GM19035 (cell line): ENCODE measurements around the gene HDAC3.

Source experiments
- ATAC-seq: cut with Tn5 transposase; IDR thresholded peaks from one replicate; pipeline ENCODE4 v1.9.1; 2021; ENCODE audit not compliant: unreplicated experiment

HDAC3 gene

DNA sequence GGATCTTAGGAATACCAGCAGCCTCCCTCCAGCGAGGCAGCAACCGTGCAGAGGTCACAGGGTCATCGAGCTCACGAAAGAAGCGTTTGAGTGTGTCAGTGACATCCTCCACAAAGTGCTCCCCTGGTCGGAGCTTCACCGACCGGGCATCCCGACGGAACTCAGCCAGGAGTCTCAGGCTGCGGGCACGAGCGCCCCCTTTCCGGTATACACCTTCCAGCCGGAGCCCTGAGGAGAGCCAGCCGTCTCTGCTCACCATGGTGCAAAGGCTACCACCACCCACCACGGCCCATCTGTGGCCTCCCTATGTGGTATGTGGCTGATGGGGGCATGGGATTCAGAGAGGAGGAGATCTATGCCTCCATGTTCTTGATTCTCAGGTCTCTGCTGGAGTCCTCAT, 25.4 kb upstream of the HDAC3 start:
- no peak for ATAC-seq

- ATAC-seq = peak; percentile 56
Measured at GRCh38 chr5:141657937-141658545, 21.4 kb upstream of the HDAC3 start.

DNA sequence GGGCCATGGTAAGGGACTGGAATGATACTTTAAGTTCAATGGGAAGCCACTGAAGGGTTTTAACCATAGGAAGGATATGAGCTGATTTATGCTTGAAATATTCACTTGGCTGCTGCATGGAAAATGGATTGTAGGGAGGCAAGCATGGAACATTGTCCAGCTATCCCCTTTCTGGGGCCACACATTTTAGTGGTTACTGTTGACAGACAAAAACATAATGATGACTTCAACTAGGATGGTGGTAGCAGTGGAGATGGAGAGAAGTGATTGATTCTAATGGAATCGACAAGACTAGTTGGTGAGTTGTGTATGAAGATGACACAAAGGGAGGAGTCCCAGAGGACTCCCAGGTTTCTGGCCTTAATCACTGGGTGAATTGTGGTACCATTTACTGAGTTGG, 20.8 kb upstream of the HDAC3 start:
- no peak for ATAC-seq

- no peak for ATAC-seq
Measured at GRCh38 chr5:141656396-141656795, 19.7 kb upstream of the HDAC3 start.

GRCh38 chr5:141655020-141655419, 18.4 kb upstream of the HDAC3 start:
- ATAC-seq = no peak

DNA sequence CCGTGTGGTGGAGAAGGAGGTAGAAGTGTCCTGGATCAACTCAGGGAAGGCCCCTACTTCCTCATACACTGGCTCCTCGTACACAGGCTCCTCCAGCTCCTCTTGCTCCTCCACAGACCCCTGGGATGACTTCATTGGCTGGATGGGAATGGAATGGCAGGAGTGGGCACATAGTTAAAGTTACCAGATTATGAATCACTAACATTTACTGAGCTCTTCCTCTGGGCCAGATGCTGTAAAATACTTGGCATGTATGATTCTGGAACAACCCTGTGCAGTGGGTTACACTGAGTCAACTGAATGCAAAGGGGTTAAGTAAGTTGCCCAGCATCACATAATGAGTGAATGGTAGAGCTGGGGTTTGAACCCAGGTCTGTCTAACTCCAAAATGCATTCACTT, 17.6 kb upstream of the HDAC3 start:
- ATAC-seq = no peak

- ATAC-seq = no peak
Measured at GRCh38 chr5:141651728-141652105, 15.1 kb upstream of the HDAC3 start.

DNA sequence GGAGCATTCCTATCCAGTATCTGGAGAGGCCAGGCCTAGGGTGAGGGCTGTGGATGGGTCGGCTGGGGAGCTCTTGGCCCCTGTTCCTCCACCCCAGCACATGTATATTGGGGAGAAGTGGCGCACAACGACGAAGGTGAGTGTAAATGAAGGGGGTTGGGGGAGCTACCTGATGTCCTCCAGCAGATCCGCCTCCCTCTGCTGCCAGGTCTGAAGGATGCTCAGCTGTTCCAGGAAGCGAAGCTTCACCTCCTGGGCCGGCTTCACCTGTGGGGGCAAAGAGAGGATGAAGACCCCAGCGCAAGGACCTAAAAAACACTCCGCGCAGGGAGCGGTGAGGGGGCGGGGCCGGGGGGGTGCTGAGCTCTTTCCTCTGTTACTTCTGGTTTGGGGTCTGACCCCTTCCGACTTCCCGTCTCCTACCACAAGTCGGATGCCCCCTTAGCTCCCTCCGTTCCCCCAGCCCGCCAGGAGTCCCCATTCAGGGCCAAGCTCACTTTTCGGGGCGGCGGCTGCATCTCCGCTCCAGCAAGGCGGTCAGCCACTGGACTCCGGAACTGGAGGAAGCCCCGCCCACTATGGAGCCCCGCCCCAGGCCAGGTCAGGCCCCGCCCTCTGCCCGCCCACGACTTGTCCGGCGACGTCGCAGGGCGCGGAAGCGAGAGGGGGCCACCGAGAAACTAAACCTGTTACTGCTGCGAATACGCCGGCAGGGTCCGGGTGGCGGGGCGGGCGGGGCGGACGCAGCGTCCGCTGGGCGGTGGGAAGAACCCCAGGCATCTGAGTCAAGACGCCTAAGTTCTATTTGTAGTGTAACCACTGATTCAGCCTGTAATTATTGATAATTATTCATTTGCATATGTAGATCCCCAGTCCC, 14.4 kb upstream of the HDAC3 start, which contains the start of gene FCHSD1:
TSS of gene FCHSD1 (minus strand) at position 568 of the 877 bp plus-strand sequence. CDS start at position 518, 50 bp downstream.
- ATAC-seq = peak; percentile 97

GRCh38 chr5:141649972-141650371, 13.3 kb upstream of the HDAC3 start:
- no peak for ATAC-seq

- ATAC-seq = no peak
Measured at GRCh38 chr5:141649056-141649688, 12.5 kb upstream of the HDAC3 start.

GRCh38 chr5:141647851-141648250, 11.2 kb upstream of the HDAC3 start:
- no peak for ATAC-seq

- ATAC-seq = no peak
Measured at GRCh38 chr5:141647242-141647641, 10.6 kb upstream of the HDAC3 start.

GRCh38 chr5:141646026-141646425, 9.4 kb upstream of the HDAC3 start:
- ATAC-seq = no peak

GRCh38 chr5:141641634-141642267, 5.1 kb upstream of the HDAC3 start:
- ATAC-seq = peak; percentile 31

DNA sequence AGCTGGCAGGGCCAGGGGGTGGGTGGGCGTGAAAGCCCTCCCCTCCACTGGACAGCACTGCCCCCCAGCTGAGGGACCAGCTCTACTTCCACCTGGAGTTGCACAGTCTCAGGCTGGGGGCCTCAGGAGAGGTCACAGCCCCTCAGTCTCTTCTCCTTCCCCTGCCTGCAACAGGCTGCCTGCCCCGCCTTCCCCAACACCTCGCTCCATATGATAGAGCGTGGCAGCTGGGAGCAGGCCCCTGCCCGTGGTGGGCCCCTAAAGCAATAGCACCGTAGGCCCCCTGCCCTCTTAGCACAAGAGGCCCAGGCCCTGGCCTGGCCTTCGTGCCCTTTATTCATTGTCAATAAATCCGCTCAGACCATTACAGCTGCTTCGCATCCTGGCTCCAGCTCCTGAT, 4.0 kb upstream of the HDAC3 start:
- no peak for ATAC-seq

- no peak for ATAC-seq
Measured at GRCh38 chr5:141640051-141640415, 3.4 kb upstream of the HDAC3 start.

DNA sequence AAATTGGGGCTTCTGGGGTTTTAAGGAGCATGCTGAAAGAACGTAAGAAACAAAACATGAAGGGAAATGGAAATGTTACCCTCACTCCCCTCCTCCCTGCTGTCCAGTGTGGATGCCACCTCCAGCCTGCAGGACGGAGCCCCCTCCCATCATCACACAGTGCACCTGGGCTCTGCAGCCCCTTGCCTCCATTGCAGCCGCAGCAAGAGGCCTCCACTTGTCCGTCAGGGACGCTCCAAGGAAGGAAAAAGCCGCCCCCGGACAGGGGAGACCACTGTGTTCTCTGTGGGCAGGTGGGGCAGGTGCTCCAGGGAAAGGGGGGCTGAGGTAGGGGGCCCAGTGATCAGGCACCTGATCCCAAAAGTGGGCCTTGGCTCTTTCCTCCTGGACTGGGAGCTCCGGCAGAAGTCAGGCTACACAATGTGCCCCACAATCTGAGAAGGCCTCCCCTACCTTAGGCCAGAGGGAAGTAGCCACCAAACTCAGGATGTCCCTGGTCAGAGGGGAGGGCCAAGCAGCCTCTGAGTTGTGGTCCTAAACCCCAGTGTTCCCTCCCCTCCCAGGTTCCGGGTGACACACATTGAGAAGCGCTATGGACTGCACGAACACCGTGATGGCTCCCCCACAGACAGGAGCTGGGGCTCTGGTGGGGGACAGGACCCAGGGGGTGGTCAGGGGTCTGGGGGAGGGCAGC, 2.9 kb upstream of the HDAC3 start:
- ATAC-seq = no peak

GRCh38 chr5:141638771-141639170, 2.1 kb upstream of the HDAC3 start:
- ATAC-seq = no peak

DNA sequence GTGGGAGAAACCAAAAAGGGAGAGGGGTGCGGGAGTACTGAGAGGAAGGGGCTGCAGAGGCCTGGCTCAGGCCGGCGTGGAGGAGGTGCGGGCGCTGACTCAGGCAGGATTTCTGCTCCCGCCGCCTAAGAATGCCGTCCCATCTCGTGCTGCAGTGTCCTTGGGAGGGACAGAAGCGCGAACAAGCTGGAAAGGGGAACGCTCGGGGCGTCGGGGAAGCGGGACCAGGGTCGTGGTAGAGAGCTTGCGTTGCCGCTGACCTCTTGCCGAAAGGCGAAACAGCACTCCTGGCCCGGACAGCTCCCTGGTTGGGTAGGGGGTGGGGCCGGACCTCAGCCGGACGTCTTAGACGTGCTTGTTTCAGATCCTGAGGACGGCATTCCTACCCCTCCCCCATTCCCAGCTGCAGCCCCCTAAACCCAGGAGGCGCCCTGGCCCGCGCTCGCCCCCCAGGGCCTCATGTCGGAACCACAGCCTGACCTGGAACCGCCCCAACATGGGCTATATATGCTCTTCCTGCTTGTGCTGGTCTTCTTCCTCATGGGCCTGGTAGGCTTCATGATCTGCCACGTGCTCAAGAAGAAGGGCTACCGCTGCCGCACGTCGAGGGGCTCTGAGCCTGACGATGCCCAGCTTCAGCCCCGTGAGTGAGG, 1.2 kb upstream of the HDAC3 start:
- peak; percentile 22 for ATAC-seq

DNA sequence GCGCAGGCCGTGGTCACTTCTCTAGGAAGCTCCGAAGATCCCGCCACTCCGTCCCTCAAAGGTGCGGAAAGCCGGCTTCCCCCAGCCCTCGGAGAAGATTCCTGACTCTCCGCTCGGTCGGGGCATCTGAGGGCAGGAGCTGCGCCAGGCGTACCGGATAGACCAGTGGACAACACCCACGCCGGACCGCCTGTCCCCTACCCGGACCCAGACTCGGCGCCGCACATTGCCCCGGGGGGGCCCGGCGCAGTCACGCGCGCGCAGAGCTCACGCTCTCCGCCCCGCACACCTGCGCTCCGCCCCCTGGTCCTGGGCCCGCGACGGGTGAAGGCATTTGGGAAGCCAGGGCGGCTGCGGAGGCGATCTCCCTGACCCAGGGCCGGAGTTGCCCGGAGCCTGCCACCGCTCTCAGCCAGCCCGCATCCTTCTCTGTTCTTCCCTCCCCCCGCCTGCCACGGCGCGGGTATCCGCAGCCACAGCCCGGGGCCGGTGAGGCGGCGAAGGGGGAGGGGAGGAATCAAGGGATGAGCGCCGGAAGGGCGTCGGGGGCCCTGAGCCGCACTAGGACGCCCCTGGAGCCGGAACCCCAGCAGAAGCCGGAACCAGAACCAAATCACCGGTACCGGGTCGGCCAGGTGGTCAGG, 596 bp upstream of the HDAC3 start:
- ATAC-seq = peak; percentile 31
